ENCODE data around the gene PANK4. TPM values are rescaled to one million over a fixed set of nuclear protein-coding genes. Genes with fewer than 3 reads are reported as not detected.
A peak's percentile ranks its signal among the peaks of the same experiment; 100 is the strongest.

The PANK4 gene
- total and polyA plus RNA-seq, 4 donors: 6.2 to 26.8 (median 12.6) TPM

DNA sequence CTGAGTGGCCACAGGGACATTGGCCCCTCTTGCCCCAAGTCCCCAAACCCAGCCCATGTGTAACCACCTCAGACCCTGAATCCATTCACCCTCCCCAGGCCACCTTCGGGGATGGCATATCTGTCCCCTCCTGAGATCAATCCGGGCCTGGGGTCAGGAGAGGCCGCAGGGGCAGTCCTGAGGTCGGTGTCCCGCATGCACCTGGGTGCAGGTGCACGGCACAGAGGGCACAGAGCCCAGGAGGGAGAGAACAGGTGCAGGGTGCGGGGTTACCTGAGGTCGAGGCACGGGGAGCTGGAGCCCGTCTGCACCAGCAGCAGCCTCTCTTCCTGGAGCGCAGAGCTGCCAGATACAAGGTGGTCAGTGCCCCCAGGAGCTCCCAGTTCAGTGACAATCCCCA lies 16.8 kb downstream of the PANK4 start:
- peaks cover 20 to 64% (median 30%) of the 10 kb centered on the region in 4 donors for H3K36me3 ChIP-seq (ENCODE audit: control insufficient read depth in 4 of 4, insufficient read depth in 3 of 4, low read depth in 1 of 4, low read length in 3 of 4)
- no peak overlapping the region for H3K4me3 ChIP-seq (ENCODE audit: low read depth in 1 of 3, low read length in 3 of 3)
- H3K4me1 ChIP-seq (ENCODE audit: control insufficient read depth in 4 of 4, insufficient read depth in 4 of 4, low read length in 3 of 4): peaks cover 0 to 24% (median 16%) of the 10 kb centered on the region in 4 donors
- TF ChIP-seq, protein P1, sequence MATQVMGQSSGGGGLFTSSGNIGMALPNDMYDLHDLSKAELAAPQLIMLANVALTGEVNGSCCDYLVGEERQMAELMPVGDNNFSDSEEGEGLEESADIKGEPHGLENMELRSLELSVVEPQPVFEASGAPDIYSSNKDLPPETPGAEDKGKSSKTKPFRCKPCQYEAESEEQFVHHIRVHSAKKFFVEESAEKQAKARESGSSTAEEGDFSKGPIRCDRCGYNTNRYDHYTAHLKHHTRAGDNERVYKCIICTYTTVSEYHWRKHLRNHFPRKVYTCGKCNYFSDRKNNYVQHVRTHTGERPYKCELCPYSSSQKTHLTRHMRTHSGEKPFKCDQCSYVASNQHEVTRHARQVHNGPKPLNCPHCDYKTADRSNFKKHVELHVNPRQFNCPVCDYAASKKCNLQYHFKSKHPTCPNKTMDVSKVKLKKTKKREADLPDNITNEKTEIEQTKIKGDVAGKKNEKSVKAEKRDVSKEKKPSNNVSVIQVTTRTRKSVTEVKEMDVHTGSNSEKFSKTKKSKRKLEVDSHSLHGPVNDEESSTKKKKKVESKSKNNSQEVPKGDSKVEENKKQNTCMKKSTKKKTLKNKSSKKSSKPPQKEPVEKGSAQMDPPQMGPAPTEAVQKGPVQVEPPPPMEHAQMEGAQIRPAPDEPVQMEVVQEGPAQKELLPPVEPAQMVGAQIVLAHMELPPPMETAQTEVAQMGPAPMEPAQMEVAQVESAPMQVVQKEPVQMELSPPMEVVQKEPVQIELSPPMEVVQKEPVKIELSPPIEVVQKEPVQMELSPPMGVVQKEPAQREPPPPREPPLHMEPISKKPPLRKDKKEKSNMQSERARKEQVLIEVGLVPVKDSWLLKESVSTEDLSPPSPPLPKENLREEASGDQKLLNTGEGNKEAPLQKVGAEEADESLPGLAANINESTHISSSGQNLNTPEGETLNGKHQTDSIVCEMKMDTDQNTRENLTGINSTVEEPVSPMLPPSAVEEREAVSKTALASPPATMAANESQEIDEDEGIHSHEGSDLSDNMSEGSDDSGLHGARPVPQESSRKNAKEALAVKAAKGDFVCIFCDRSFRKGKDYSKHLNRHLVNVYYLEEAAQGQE (IDR thresholded peaks at IDR 0.05): no peak
- TF ChIP-seq HNF4A (conservative IDR thresholded peaks at IDR 0.05): peak in 1 of 2 donors; percentile 48
- TF ChIP-seq, protein P2, sequence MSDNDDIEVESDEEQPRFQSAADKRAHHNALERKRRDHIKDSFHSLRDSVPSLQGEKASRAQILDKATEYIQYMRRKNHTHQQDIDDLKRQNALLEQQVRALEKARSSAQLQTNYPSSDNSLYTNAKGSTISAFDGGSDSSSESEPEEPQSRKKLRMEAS (IDR thresholded peaks at IDR 0.05): no peak
- TF ChIP-seq RXRA (IDR thresholded peaks at IDR 0.05): peak in 1 of 2 donors; percentile 73
- no peak for TF ChIP-seq YY1 (IDR thresholded peaks at IDR 0.05)
- no peak for TF ChIP-seq RAD21 (IDR thresholded peaks at IDR 0.05)
- no peak for TF ChIP-seq EGR1 (IDR thresholded peaks at IDR 0.05; ENCODE audit: low read depth in 2 of 2)
- no peak for TF ChIP-seq ZBTB33 (IDR thresholded peaks at IDR 0.05)
- no peak for TF ChIP-seq TAF1 (conservative IDR thresholded peaks at IDR 0.05)
- no peak for TF ChIP-seq JUND (IDR thresholded peaks at IDR 0.05)
- H3K9ac ChIP-seq (ENCODE audit: low read depth in 1 of 2, low read length in 2 of 2): no peak overlapping the region
- no peaks in the 10 kb centered on the region for H3K9me3 ChIP-seq (ENCODE audit: control insufficient read depth in 4 of 4, low read length in 3 of 4)
- DNase-seq (ENCODE audit: low spot score): no peak
- H3K27ac ChIP-seq (ENCODE audit: low read depth in 1 of 2, low read length in 2 of 2): peak overlapping the region in 1 of 2 donors; percentile 18
- no peaks in the 10 kb centered on the region for H3K27me3 ChIP-seq (ENCODE audit: control insufficient read depth in 4 of 4, insufficient read depth in 4 of 4, low read length in 3 of 4)
- WGBS: 51% methylated on average over 11 of the region's 11 CpGs

GRCh38 chr1:2508751-2509150 lies 17.6 kb downstream of the PANK4 start:
- H3K9ac ChIP-seq (ENCODE audit: low read depth in 1 of 2, low read length in 2 of 2): no peak overlapping the region
- H3K4me3 ChIP-seq (ENCODE audit: low read depth in 1 of 3, low read length in 3 of 3): no peak overlapping the region
- 98% methylated on average over 29 of the region's 29 CpGs for WGBS
- H3K27me3 ChIP-seq (ENCODE audit: control insufficient read depth in 4 of 4, insufficient read depth in 4 of 4, low read length in 3 of 4): no peaks in the 10 kb centered on the region
- peaks cover 16 to 58% (median 27%) of the 10 kb centered on the region in 4 donors for H3K36me3 ChIP-seq (ENCODE audit: control insufficient read depth in 4 of 4, insufficient read depth in 3 of 4, low read depth in 1 of 4, low read length in 3 of 4)
- no peak for DNase-seq (ENCODE audit: low spot score)
- H3K9me3 ChIP-seq (ENCODE audit: control insufficient read depth in 4 of 4, low read length in 3 of 4): no peaks in the 10 kb centered on the region
- H3K27ac ChIP-seq (ENCODE audit: low read depth in 1 of 2, low read length in 2 of 2): no peak overlapping the region
- H3K4me1 ChIP-seq (ENCODE audit: control insufficient read depth in 4 of 4, insufficient read depth in 4 of 4, low read length in 3 of 4): peaks cover 0 to 24% (median 16%) of the 10 kb centered on the region in 4 donors
- TF ChIP-seq GABPA (IDR thresholded peaks at IDR 0.05 in 1 of 2, conservative IDR thresholded peaks at IDR 0.05 in 1 of 2) (no peak), HNF4A (conservative IDR thresholded peaks at IDR 0.05) (no peak), ZBTB33 (IDR thresholded peaks at IDR 0.05) (no peak), YY1 (IDR thresholded peaks at IDR 0.05) (no peak), RAD21 (IDR thresholded peaks at IDR 0.05) (no peak), EGR1 (IDR thresholded peaks at IDR 0.05; ENCODE audit: low read depth in 2 of 2) (no peak), FOXA2 (IDR thresholded peaks at IDR 0.05) (no peak), FOXA1 (IDR thresholded peaks at IDR 0.05) (no peak), RXRA (IDR thresholded peaks at IDR 0.05) (no peak), HNF4G (IDR thresholded peaks at IDR 0.05) (no peak), JUND (IDR thresholded peaks at IDR 0.05) (no peak)
- TF ChIP-seq, protein P2 (IDR thresholded peaks at IDR 0.05): no peak
- TF ChIP-seq, protein P1 (IDR thresholded peaks at IDR 0.05): no peak

Measured in liver (tissue), 9 donors.